Kidney tubule cell (primary cell): ENCODE measurements around the gene CEP126.

Source experiments
- DNase-seq: peaks from one replicate; pipeline ENCODE4 v3.0.0-alpha.2; 2018; ENCODE audit warnings: low spot score

The CEP126 gene

DNA sequence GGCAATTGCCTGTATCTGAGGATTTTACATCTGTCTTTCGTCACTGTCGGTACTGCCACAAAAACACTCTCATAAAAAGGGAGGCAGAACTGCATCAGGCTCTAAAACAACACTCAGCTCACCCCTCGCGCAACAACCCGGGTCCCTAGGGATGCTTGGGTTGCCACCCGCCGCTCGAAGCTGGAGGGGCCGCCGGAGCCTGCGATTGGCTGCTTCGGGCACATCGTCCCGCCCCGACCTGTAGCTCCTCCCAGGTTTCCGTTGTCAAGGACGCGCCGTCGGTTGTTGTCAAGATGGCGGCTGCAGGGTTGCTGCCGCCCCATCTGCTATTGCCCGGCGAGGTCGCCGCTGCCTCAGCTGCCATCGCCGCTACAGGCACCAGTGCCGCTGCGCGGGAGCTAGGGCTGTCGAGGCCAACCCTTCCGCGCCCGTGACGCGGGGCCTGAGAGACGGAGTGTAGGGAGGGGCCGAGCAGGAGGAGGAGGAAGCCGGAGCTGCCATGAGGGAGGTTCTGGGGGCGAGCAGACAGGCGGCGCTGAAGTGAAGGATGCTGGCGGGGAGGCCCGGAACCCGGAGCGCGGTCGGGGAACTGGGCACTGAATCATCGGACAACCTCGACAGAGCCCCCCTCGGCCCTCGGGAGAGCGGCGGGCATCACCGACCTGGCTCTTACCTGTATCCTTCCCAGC lies at the start of gene CEP126:
Gene CEP126 (plus strand): TSS at position 273 of the 689 bp plus-strand sequence. CDS start 275 bp downstream, at position 548.
- DNase-seq = peak; percentile 95

GRCh38 chr11:101866619-101867491 lies 48.0 kb upstream of the CEP126 start:
- peak; percentile 95 for DNase-seq

DNA sequence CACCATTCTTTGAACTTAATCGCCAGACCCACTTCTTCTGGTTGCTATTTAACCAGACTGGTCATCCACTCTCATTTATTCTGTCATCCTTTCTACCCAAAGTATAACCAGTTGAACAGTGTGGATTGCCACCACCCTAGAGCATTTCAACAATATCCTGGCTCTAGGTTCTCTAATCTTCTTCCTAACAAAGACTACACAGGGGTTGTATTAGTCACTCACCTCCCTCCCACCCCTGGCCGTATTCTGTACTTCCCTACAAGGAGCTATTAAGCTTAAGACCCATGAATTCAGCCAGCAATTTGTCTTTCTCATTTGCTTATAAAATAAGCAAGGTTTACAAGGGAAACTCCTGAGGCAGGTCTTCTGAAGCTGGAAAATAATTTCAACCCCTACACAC lies 46.9 kb upstream of the CEP126 start:
- peak; percentile 77 for DNase-seq

DNA sequence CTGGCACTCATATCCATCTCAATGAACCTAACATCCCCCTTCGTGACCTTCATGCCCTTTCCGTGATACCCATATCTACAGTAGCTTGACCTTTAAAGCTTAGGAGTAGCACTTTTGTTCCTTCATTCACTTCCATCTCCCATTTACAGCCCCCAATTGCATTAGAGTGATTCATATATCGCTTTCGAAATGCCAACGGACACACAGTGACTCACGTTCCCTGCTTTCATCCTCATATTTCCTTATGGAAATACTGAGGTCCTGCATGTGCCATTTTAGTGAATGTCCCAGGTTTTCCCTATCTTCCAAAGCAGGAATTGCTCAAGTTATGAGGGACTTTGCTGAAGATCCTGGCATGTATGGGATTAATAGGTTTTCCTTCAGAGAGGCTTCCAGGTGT lies 44.3 kb upstream of the CEP126 start:
- peak; percentile 31 for DNase-seq

DNA sequence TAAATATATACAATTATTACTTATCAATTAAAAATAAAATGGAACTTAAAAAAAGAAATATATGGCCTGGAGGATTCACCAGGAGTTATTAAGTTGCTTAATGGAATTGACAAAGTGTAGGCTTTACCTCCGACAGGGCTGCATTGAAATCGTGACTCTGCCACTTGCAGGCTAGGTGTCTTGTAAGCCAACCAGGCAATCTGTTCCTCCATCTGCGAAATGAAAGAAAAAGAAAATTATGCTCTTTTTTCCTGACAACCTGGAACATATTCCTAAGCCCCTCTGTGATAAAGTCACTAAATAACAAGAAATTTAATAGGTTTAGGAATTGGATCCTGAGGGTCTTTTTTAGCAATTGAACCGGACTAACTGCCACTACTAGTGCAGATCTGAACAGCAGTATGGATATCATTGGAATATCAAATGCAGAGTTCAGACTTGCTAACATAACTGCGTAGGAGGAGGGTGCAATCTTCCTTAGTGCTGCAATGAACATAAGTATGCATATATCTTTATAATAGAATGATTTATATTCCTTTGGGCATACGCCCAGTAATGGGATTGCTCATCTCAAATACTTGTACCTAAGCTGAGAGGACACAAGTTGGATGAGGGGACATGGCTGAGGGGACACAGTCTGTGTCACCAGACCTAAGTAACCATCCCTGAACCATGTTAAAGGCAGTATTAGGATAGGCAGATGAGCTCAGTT lies 42.5 kb upstream of the CEP126 start:
- no peak for DNase-seq

- DNase-seq = peak; percentile 71
These were observed 34.6 kb upstream of the CEP126 start for GRCh38 chr11:101880222-101880621.

DNA sequence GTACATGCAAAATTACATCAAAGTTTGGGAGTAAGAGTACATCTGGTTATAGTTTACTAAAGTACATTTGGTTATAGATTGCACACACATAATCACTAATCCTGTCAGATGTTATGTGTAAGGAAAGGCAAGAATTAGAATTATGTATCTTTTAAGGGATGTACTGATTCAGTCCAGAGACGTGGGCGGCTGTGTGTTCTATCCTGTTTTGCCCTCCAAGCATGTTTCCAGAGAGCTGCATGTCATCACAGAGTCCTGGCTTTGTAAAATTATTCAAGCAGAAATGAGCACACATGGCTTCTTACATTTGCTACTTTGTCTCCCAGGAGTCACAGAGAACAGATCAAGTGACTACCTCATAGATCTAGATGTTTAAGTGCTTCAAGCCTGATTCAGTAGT lies 33.2 kb upstream of the CEP126 start:
- DNase-seq = no peak

GRCh38 chr11:101885631-101886030 lies 29.2 kb upstream of the CEP126 start:
- DNase-seq = no peak

- no peak for DNase-seq
These were observed 25.0 kb upstream of the CEP126 start for GRCh38 chr11:101889767-101890166.

DNA sequence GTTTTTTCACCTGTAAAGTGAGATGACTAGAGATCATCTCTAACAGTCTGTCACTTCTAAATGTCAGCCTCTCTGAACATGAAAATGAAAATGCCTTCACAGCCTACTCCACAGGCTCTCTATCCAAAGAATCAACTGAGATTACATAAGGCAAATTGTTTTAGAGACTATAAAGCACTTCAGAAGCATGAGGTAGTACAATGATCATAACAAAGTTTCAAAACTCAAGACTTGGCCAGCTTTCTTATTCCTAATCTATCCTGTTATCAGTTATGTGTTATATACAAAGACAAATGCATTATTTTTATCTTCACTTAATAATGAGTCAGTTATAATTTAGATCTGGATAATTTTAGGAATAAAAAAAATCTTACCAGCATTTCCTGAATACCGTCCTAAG lies 20.3 kb upstream of the CEP126 start:
- no peak for DNase-seq

- no peak for DNase-seq
These were observed 7.0 kb upstream of the CEP126 start for GRCh38 chr11:101907815-101908214.

GRCh38 chr11:101909087-101909486 lies 5.7 kb upstream of the CEP126 start:
- DNase-seq = no peak

GRCh38 chr11:101912823-101913284 lies 2.0 kb upstream of the CEP126 start:
- DNase-seq = no peak

GRCh38 chr11:101913656-101914055 lies 1.2 kb upstream of the CEP126 start:
- no peak for DNase-seq

DNA sequence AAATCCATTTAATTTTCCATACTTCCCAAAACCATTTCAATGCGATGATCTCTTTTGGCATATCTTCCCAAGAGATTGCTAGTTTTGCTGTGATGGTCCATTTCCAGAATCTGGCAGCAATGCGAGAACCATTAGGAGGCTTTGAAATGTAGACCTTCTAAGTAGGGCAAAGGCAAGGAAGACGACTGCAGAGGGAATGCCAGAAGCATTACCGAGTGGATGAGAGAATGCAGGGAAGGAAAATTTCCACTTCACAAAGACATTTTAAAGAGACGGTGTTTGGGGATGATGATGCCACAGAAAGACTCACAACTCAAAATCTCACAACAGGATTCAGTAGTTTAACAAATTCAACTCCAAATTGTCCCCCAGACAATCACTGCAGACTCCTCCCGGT lies 471 bp upstream of the CEP126 start:
- peak; percentile 8 for DNase-seq

GRCh38 chr11:101915791-101916291 lies 1.0 kb downstream of the CEP126 start:
- DNase-seq = peak; percentile 58

DNA sequence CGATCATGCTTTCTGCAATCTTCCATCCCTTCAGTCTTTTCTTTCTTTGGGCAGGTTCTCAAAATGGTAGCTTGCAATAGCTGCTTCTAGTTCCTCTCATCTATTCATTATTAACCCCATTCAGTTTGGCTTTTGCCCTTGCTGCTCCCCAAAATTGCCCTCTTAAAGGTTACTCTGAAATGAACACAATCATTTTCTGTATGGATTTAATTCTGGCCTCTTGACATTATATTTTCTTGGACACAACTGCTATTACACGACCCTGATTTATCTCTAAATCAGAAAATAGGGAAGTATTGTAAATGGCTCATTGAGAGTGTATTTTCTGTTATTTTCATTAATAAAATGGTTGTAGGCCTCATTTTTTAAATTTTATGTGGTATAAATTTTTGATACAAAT lies 1.6 kb downstream of the CEP126 start, which contains the start of gene ANGPTL5:
Gene ANGPTL5 (minus strand): TSS at position 101 of the 400 bp plus-strand sequence. CDS start 8,613 bp downstream, outside the sequence.
- DNase-seq = no peak

- DNase-seq = no peak
These were observed 2.4 kb downstream of the CEP126 start for GRCh38 chr11:101917226-101917625.

DNA sequence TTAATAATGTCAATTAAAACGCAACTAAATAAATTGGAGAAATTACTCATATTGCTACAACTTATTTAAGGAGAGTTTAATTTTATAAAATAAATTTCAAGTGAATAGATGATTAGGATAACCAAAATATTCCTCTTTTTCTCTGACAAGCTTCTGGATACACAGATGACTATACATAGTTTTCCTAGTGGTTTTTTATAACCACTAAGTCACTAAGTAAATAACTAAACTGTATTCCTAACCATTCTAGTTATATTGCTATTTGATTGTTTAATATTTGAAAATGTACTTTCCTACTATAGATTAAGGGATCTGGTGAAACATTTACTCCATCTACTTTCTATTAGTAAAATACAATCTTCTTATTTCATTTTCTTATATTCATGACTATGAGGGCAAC lies 6.2 kb downstream of the CEP126 start:
- DNase-seq = no peak

- DNase-seq = no peak
These were observed 8.7 kb downstream of the CEP126 start for GRCh38 chr11:101923554-101923953.

GRCh38 chr11:101929294-101929915 lies 14.6 kb downstream of the CEP126 start:
- DNase-seq = no peak

GRCh38 chr11:101931692-101932091 lies 16.9 kb downstream of the CEP126 start:
- DNase-seq = no peak
